OCI-LY7 (cell line): Measurements from ENCODE around the gene SMAD4.

Experiments used
- EZH2phosphoT487 ChIP-seq: fragments of 200-600 bp; sonication (generic); IDR thresholded peaks from 2 replicates; pipeline ENCODE4 v1.6.1; 2018; ENCODE audit warnings: low read depth, borderline replicate concordance, mild to moderate bottlenecking, mixed run types, antibody characterized with exemption, low read length, moderate library complexity, mixed read lengths
- TF ChIP-seq, protein P1 (sequence below): fragments of 200-600 bp; sonication (generic); conservative IDR thresholded peaks from 2 replicates; pipeline ENCODE4 v1.5.1; 2014; ENCODE audit warnings: mild to moderate bottlenecking, antibody characterized with exemption, low read length, moderate library complexity, mixed read lengths

DNA sequence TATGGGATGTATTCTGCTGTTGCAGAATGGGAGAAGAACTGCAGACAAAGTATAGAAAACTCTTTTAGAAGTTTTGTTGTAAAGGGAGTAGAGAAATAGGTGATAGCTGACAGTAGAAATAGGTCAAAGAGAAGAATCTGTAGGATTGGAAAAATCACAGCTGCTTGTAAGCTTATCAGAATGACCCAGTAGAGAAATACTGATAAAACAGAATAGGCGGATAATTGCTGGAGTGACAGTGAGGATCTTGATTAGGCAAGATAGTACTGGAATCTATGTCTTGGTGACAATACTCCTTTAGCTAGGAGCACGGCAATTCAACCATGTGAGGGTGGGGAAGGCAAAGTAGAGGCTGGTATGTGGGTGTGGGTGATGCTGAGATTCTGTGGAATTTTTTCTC, 4.5 kb upstream of the SMAD4 start:
- TF ChIP-seq, protein P1, sequence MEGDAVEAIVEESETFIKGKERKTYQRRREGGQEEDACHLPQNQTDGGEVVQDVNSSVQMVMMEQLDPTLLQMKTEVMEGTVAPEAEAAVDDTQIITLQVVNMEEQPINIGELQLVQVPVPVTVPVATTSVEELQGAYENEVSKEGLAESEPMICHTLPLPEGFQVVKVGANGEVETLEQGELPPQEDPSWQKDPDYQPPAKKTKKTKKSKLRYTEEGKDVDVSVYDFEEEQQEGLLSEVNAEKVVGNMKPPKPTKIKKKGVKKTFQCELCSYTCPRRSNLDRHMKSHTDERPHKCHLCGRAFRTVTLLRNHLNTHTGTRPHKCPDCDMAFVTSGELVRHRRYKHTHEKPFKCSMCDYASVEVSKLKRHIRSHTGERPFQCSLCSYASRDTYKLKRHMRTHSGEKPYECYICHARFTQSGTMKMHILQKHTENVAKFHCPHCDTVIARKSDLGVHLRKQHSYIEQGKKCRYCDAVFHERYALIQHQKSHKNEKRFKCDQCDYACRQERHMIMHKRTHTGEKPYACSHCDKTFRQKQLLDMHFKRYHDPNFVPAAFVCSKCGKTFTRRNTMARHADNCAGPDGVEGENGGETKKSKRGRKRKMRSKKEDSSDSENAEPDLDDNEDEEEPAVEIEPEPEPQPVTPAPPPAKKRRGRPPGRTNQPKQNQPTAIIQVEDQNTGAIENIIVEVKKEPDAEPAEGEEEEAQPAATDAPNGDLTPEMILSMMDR, result no peak
- no peak for TF ChIP-seq EZH2phosphoT487
